Panc1 (cell line): ENCODE results near the gene HSPA4. TPM values are rescaled to one million over a fixed set of nuclear protein-coding genes. Genes with fewer than 3 reads are reported as not detected.
A peak's percentile ranks its signal among the peaks of the same experiment; 100 is the strongest.

Experiments
- ATAC-seq: fragments of 200-7000 bp; cut with Tn5 transposase; 2 replicates; pipeline ENCODE4 v1.9.1; 2020; ENCODE audit warnings: mild to moderate bottlenecking, moderate library complexity
- BruUV-seq: library from RNA; stranded (reverse); fragments of 400-500 nt; replicated peaks from 2 replicates; lab custom pipeline; 2021; lab: Mats Ljungman, UMichigan
- CTCF ChIA-PET: fragments of 300-600 bp; sonication (Branson Sonifier 250); formaldehyde crosslinking; loops from one replicate; lab custom pipeline; 2022; ENCODE audit warnings: antibody characterized with exemption; lab: Charles Lee
- POLR2A ChIA-PET: fragments of 300-600 bp; sonication (Branson Sonifier 250); formaldehyde crosslinking; loops from one replicate; lab custom pipeline; 2022; ENCODE audit warnings: antibody characterized with exemption; lab: Charles Lee
- DNase-seq: peaks from one replicate; pipeline ENCODE4 v3.0.0-alpha.2; 2010; ENCODE audit warnings: low read depth, low spot score
- H3K27ac ChIP-seq: 2 replicates; pipeline ENCODE4 v1.5.1; 2011; ENCODE audit warnings: mild to moderate bottlenecking, low read length, inconsistent platforms
- H3K27me3 ChIP-seq: fragments of 200-500 bp; sonication (Bioruptor generic); 2 replicates; pipeline ENCODE4 v1.6.0; 2014; ENCODE audit warnings: low read length, inconsistent platforms; ENCODE audit not compliant: control insufficient read depth, insufficient read depth
- H3K36me3 ChIP-seq: fragments of 200-500 bp; sonication (Bioruptor generic); 2 replicates; pipeline ENCODE4 v1.5.1; 2014; ENCODE audit warnings: inconsistent platforms, mild to moderate bottlenecking, low read length, moderate library complexity; ENCODE audit not compliant: control insufficient read depth, insufficient read depth
- H3K4me1 ChIP-seq: 2 replicates; pipeline ENCODE4 v1.5.1; 2011; ENCODE audit warnings: inconsistent platforms, mild to moderate bottlenecking, low read length, moderate library complexity; ENCODE audit not compliant: control insufficient read depth, insufficient read depth
- H3K4me3 ChIP-seq, 2 experiments: 2 replicates each; pipeline ENCODE4 v1.5.1; 2011 to 2012; ENCODE audit warnings: low read depth in 2 of 2, low read length in 2 of 2, mild to moderate bottlenecking in 2 of 2, inconsistent platforms in 1 of 2, moderate library complexity in 1 of 2
- H3K9me3 ChIP-seq: fragments of 200-500 bp; sonication (Bioruptor generic); 2 replicates; pipeline ENCODE4 v1.5.1; 2014; ENCODE audit warnings: low read depth, mild to moderate bottlenecking, inconsistent platforms, low read length, moderate library complexity; ENCODE audit not compliant: control insufficient read depth, insufficient read depth
- CTCF ChIP-seq: fragments of 450-650 bp; IDR thresholded peaks from 2 replicates; pipeline ENCODE4 v1.5.1; 2017; ENCODE audit warnings: mild to moderate bottlenecking
- POLR2AphosphoS5 ChIP-seq: IDR thresholded peaks from 2 replicates; pipeline ENCODE4 v1.6.1; 2012; ENCODE audit warnings: mild to moderate bottlenecking, low read depth, low read length, moderate library complexity
- REST ChIP-seq, 2 experiments: IDR thresholded peaks; 2 replicates each; pipeline ENCODE4 v1.6.1; 2011 to 2012; ENCODE audit warnings: low read depth in 2 of 2, control low read depth in 1 of 2, low read length in 1 of 2, mild to moderate bottlenecking in 1 of 2, moderate library complexity in 1 of 2; ENCODE audit not compliant: insufficient read depth in 1 of 2
- SIN3A ChIP-seq: IDR thresholded peaks from 2 replicates; pipeline ENCODE4 v1.6.1; 2012; ENCODE audit warnings: low read depth, mild to moderate bottlenecking, low read length, moderate library complexity, borderline replicate concordance; ENCODE audit not compliant: insufficient read depth
- TCF7L2 ChIP-seq: IDR thresholded peaks from 2 replicates; pipeline ENCODE4 v1.6.1; 2011; ENCODE audit warnings: mild to moderate bottlenecking, low read depth, low read length, inconsistent platforms
- in situ Hi-C: cut with HindIII; loops from 2 replicates; pipeline ENCODE4 v1.10.0; 2016; ENCODE audit warnings: low sequenced_read_pairs, low pct_unique_long_range_greater_than_20kb
- intact Hi-C: fragments of 100-400 bp; cut with micrococcal nuclease; formaldehyde crosslinking; loops from one replicate; pipeline ENCODE4 v1.10.0; 2022; ENCODE audit not compliant: unreplicated experiment
- total RNA-seq: library from RNA; stranded (reverse); gene quantifications from one replicate; pipeline ENCODE4 v1.2.1, GENCODE V29; 2021; ENCODE audit not compliant: unreplicated experiment

HSPA4 gene
- total RNA-seq, 1 experiment from 2014 or later = 247 TPM

GRCh38 chr5:133106761-133107572 is 55.2 kb downstream of the HSPA4 start:
- TF ChIP-seq REST (IDR thresholded peaks at IDR 0.05; ENCODE audit: insufficient read depth in 1 of 2, low read depth in 2 of 2, low read length in 1 of 2) (no peak), SIN3A (no peak), CTCF (no peak), POLR2AphosphoS5 (peak; percentile 50; the same call in 1 of the 2 replicates)
- no peak overlapping the region for H3K27ac ChIP-seq
- ChIA-PET POLR2A (no interaction called here), CTCF (no interaction called here)
- intact Hi-C loops = no loop called here
- H3K4me1 ChIP-seq = peaks cover 9% of the 10 kb centered on the region
- no TSS peak for BruUV-seq
- H3K36me3 ChIP-seq = peaks cover 19% of the 10 kb centered on the region
- ATAC-seq (peak; percentile 5; the same call in 1 of the 2 replicates), DNase-seq (no peak)
- no peak overlapping the region for H3K4me3 ChIP-seq
- no peaks in the 10 kb centered on the region for H3K9me3 ChIP-seq
- H3K27me3 ChIP-seq = no peaks in the 10 kb centered on the region
- in situ Hi-C loops = no loop called here

- ChIA-PET POLR2A (interaction anchor here (0.5 to 0.6 kb wide), 2 partner anchors 34 to 137 kb away, joined by 3 to 4 read pairs; no protein-coding TSS in a partner anchor), CTCF (interaction anchor here (0.6 to 0.7 kb wide), 5 partner anchors 12 to 931 kb away, joined by 3 to 7 read pairs (median 4); no protein-coding TSS in a partner anchor)
- no peaks in the 10 kb centered on the region for H3K27me3 ChIP-seq
- no peak overlapping the region for H3K27ac ChIP-seq
- no TSS peak for BruUV-seq
- peaks cover 17% of the 10 kb centered on the region for H3K36me3 ChIP-seq
- no peak overlapping the region for H3K4me3 ChIP-seq
- ATAC-seq (peak; percentile 55), DNase-seq (no peak)
- no peak for TF ChIP-seq TCF7L2
- TF ChIP-seq CTCF = no peak
- TF ChIP-seq SIN3A = no peak
- no peak for TF ChIP-seq REST (IDR thresholded peaks at IDR 0.05; ENCODE audit: insufficient read depth in 1 of 2, low read depth in 2 of 2, low read length in 1 of 2)
- TF ChIP-seq POLR2AphosphoS5 = no peak
- intact Hi-C loops (no loop called here), in situ Hi-C loops (no loop called here)
- H3K9me3 ChIP-seq = no peaks in the 10 kb centered on the region
- peaks cover 9% of the 10 kb centered on the region for H3K4me1 ChIP-seq
Observed at GRCh38 chr5:133108481-133108921, 56.7 kb downstream of the HSPA4 start.
